ENCODE measurements around the gene TBL1X. TPM values are rescaled to one million over a fixed set of nuclear protein-coding genes. Genes with fewer than 3 reads are reported as not detected.

Gene TBL1X
- total and polyA plus RNA-seq, 2 experiments from 2014 or later = 8.7 to 26.9 TPM

DNA sequence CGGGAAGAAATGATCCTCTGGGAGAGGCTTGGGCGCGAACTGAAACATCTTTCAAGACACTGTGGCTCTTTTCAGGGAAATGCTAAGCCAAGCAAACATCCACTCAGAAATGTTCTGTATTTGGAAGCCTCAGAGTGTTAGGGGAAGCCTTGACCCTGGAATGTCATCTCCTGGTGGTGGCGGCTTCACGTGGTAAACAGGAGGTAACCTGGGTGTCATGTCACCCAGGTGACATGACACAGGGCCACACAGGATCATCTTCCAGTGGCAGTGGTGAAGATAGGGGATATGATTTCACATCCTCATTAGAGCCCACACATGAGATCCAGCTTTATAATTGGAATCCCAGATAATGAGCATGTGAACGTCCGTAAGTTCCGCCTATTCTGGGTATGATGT, 140.0 kb downstream of the TBL1X start:
- H3K4me1 ChIP-seq (ENCODE audit: insufficient read depth) = no peaks in the 10 kb centered on the region
- DNase-seq (ENCODE audit: low spot score) = no peak
- H2AFZ ChIP-seq = no peak overlapping the region
- no peaks in the 10 kb centered on the region for H3K36me3 ChIP-seq (ENCODE audit: insufficient read depth)
- no peak for ATAC-seq
- TF ChIP-seq EZH2phosphoT487 (IDR thresholded peaks at IDR 0.05; ENCODE audit: unreplicated experiment) = no peak
- TF ChIP-seq, protein P1, sequence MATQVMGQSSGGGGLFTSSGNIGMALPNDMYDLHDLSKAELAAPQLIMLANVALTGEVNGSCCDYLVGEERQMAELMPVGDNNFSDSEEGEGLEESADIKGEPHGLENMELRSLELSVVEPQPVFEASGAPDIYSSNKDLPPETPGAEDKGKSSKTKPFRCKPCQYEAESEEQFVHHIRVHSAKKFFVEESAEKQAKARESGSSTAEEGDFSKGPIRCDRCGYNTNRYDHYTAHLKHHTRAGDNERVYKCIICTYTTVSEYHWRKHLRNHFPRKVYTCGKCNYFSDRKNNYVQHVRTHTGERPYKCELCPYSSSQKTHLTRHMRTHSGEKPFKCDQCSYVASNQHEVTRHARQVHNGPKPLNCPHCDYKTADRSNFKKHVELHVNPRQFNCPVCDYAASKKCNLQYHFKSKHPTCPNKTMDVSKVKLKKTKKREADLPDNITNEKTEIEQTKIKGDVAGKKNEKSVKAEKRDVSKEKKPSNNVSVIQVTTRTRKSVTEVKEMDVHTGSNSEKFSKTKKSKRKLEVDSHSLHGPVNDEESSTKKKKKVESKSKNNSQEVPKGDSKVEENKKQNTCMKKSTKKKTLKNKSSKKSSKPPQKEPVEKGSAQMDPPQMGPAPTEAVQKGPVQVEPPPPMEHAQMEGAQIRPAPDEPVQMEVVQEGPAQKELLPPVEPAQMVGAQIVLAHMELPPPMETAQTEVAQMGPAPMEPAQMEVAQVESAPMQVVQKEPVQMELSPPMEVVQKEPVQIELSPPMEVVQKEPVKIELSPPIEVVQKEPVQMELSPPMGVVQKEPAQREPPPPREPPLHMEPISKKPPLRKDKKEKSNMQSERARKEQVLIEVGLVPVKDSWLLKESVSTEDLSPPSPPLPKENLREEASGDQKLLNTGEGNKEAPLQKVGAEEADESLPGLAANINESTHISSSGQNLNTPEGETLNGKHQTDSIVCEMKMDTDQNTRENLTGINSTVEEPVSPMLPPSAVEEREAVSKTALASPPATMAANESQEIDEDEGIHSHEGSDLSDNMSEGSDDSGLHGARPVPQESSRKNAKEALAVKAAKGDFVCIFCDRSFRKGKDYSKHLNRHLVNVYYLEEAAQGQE (IDR thresholded peaks at IDR 0.05; ENCODE audit: unreplicated experiment) = no peak
- TF ChIP-seq, protein P2, sequence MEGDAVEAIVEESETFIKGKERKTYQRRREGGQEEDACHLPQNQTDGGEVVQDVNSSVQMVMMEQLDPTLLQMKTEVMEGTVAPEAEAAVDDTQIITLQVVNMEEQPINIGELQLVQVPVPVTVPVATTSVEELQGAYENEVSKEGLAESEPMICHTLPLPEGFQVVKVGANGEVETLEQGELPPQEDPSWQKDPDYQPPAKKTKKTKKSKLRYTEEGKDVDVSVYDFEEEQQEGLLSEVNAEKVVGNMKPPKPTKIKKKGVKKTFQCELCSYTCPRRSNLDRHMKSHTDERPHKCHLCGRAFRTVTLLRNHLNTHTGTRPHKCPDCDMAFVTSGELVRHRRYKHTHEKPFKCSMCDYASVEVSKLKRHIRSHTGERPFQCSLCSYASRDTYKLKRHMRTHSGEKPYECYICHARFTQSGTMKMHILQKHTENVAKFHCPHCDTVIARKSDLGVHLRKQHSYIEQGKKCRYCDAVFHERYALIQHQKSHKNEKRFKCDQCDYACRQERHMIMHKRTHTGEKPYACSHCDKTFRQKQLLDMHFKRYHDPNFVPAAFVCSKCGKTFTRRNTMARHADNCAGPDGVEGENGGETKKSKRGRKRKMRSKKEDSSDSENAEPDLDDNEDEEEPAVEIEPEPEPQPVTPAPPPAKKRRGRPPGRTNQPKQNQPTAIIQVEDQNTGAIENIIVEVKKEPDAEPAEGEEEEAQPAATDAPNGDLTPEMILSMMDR (conservative IDR thresholded peaks at IDR 0.05; ENCODE audit: low read depth in 2 of 2) = no peak
- TF ChIP-seq, protein P3, sequence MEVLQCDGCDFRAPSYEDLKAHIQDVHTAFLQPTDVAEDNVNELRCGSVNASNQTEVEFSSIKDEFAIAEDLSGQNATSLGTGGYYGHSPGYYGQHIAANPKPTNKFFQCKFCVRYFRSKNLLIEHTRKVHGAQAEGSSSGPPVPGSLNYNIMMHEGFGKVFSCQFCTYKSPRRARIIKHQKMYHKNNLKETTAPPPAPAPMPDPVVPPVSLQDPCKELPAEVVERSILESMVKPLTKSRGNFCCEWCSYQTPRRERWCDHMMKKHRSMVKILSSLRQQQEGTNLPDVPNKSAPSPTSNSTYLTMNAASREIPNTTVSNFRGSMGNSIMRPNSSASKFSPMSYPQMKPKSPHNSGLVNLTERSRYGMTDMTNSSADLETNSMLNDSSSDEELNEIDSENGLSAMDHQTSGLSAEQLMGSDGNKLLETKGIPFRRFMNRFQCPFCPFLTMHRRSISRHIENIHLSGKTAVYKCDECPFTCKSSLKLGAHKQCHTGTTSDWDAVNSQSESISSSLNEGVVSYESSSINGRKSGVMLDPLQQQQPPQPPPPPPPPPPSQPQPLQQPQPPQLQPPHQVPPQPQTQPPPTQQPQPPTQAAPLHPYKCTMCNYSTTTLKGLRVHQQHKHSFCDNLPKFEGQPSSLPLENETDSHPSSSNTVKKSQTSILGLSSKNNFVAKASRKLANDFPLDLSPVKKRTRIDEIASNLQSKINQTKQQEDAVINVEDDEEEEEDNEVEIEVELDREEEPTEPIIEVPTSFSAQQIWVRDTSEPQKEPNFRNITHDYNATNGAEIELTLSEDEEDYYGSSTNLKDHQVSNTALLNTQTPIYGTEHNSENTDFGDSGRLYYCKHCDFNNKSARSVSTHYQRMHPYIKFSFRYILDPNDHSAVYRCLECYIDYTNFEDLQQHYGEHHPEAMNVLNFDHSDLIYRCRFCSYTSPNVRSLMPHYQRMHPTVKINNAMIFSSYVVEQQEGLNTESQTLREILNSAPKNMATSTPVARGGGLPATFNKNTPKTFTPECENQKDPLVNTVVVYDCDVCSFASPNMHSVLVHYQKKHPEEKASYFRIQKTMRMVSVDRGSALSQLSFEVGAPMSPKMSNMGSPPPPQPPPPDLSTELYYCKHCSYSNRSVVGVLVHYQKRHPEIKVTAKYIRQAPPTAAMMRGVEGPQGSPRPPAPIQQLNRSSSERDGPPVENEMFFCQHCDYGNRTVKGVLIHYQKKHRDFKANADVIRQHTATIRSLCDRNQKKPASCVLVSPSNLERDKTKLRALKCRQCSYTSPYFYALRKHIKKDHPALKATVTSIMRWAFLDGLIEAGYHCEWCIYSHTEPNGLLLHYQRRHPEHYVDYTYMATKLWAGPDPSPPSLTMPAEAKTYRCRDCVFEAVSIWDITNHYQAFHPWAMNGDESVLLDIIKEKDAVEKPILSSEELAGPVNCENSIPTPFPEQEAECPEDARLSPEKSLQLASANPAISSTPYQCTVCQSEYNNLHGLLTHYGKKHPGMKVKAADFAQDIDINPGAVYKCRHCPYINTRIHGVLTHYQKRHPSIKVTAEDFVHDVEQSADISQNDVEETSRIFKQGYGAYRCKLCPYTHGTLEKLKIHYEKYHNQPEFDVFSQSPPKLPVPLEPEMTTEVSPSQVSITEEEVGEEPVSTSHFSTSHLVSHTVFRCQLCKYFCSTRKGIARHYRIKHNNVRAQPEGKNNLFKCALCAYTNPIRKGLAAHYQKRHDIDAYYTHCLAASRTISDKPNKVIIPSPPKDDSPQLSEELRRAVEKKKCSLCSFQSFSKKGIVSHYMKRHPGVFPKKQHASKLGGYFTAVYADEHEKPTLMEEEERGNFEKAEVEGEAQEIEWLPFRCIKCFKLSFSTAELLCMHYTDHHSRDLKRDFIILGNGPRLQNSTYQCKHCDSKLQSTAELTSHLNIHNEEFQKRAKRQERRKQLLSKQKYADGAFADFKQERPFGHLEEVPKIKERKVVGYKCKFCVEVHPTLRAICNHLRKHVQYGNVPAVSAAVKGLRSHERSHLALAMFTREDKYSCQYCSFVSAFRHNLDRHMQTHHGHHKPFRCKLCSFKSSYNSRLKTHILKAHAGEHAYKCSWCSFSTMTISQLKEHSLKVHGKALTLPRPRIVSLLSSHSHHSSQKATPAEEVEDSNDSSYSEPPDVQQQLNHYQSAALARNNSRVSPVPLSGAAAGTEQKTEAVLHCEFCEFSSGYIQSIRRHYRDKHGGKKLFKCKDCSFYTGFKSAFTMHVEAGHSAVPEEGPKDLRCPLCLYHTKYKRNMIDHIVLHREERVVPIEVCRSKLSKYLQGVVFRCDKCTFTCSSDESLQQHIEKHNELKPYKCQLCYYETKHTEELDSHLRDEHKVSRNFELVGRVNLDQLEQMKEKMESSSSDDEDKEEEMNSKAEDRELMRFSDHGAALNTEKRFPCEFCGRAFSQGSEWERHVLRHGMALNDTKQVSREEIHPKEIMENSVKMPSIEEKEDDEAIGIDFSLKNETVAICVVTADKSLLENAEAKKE (CRISPR knock-in tag; IDR thresholded peaks at IDR 0.05) = no peak
- no peak for TF ChIP-seq NANOG (IDR thresholded peaks at IDR 0.05; ENCODE audit: borderline replicate concordance)
- TF ChIP-seq ZNF331 (CRISPR knock-in tag; IDR thresholded peaks at IDR 0.05; ENCODE audit: low read depth) = no peak
- TF ChIP-seq CREB1 (CRISPR knock-in tag; IDR thresholded peaks at IDR 0.05; ENCODE audit: low read depth) = no peak
- TF ChIP-seq STAT1 (IDR thresholded peaks at IDR 0.05; ENCODE audit: unreplicated experiment) = no peak
- no peak for TF ChIP-seq JUNB (IDR thresholded peaks at IDR 0.05; ENCODE audit: unreplicated experiment)
- TF ChIP-seq, protein P4, sequence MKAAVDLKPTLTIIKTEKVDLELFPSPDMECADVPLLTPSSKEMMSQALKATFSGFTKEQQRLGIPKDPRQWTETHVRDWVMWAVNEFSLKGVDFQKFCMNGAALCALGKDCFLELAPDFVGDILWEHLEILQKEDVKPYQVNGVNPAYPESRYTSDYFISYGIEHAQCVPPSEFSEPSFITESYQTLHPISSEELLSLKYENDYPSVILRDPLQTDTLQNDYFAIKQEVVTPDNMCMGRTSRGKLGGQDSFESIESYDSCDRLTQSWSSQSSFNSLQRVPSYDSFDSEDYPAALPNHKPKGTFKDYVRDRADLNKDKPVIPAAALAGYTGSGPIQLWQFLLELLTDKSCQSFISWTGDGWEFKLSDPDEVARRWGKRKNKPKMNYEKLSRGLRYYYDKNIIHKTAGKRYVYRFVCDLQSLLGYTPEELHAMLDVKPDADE (IDR thresholded peaks at IDR 0.05) = no peak
- TF ChIP-seq EZH2 (IDR thresholded peaks at IDR 0.05; ENCODE audit: low read depth, unreplicated experiment) = no peak
- no peak for TF ChIP-seq ZNF114 (CRISPR knock-in tag; IDR thresholded peaks at IDR 0.05)
- TF ChIP-seq POLR2AphosphoS5 (IDR thresholded peaks at IDR 0.05; ENCODE audit: low read depth) = no peak
- H3K79me2 ChIP-seq (replicated peaks; ENCODE audit: insufficient read depth) = no peaks in the 10 kb centered on the region
- no peaks in the 10 kb centered on the region for H3K9me3 Mint-ChIP-seq
- no peak overlapping the region for H3K4me3 ChIP-seq
- H3K27me3 ChIP-seq (ENCODE audit: insufficient read depth) = no peaks in the 10 kb centered on the region
- H3F3A ChIP-seq (replicated peaks; ENCODE audit: low read depth) = no peaks in the 10 kb centered on the region
- no peak overlapping the region for H3K27ac Mint-ChIP-seq
- no peak overlapping the region for H3K27ac ChIP-seq (ENCODE audit: low read depth)
- H3K4me3 Mint-ChIP-seq = no peak overlapping the region
- peaks cover 15% of the 10 kb centered on the region; the same call in 2 of the 3 replicates for H3K4me1 Mint-ChIP-seq
- H3K4me2 ChIP-seq = no peak overlapping the region
- H3K9me2 ChIP-seq (ENCODE audit: insufficient read depth) = no peaks in the 10 kb centered on the region
- H3K36me3 Mint-ChIP-seq (ENCODE audit: low read depth) = 0 out of 3 replicates have a peak, but pooled peaks cover 5% of the 10 kb centered on the region
- peaks cover 6% of the 10 kb centered on the region for H3K27me3 Mint-ChIP-seq (ENCODE audit: insufficient read depth, low read depth, poor library complexity)
- H4K20me1 ChIP-seq (replicated peaks; ENCODE audit: insufficient read depth) = no peaks in the 10 kb centered on the region

All from GM23338 (cell line).